Measurements from ENCODE around the gene P4HB. TPM values are rescaled to one million over a fixed set of nuclear protein-coding genes. Genes with fewer than 3 reads are reported as not detected.

The P4HB gene
- total RNA-seq, 1 donor from 2014 or later = 1,674 TPM

GRCh38 chr17:81794509-81794908 is 65.8 kb downstream of the P4HB start:
- peak; percentile 56 for DNase-seq (ENCODE audit: low read depth)

GRCh38 chr17:81794074-81794476 is 66.3 kb downstream of the P4HB start:
- no peak for DNase-seq (ENCODE audit: low read depth)

Other genes with a start within 250 kb of the P4HB start
- gene NPLOC4, start 223.4 kb downstream of the P4HB start, total RNA-seq = 94.7 and 96.8 TPM in 2 replicates
- gene TSPAN10, start 223.3 kb downstream of the P4HB start, total RNA-seq = 7.3 and 10.6 TPM in 2 replicates
- not detected in 2 replicates for gene PDE6G, start 204.0 kb downstream of the P4HB start, total RNA-seq
- gene OXLD1, start 193.9 kb downstream of the P4HB start, total RNA-seq = 33.8 and 35.7 TPM in 2 replicates
- gene CCDC137, start 193.8 kb downstream of the P4HB start, total RNA-seq = 12.5 and 16.5 TPM in 2 replicates
- 29.4 and 38.5 TPM in 2 replicates for gene ARL16, start 176.7 kb downstream of the P4HB start, total RNA-seq
- 101 and 123 TPM in 2 replicates for gene HGS, start 176.5 kb downstream of the P4HB start, total RNA-seq
- gene MRPL12, start 157.2 kb downstream of the P4HB start, total RNA-seq = 16.2 and 26.6 TPM in 2 replicates
- 11.1 and 19.4 TPM in 2 replicates for gene SLC25A10, start 148.3 kb downstream of the P4HB start, total RNA-seq
- gene GCGR, start 56.4 kb downstream of the P4HB start, total RNA-seq = not detected in 2 replicates
- gene MCRIP1, start 27.2 kb downstream of the P4HB start, total RNA-seq = 100 and 132 TPM in 2 replicates
- 12.7 and 29.7 TPM in 2 replicates for gene PPP1R27, start 25.5 kb downstream of the P4HB start, total RNA-seq
- gene ARHGDIA, start 10.8 kb upstream of the P4HB start, total RNA-seq = 157 and 161 TPM in 2 replicates
- 94.5 and 96.3 TPM in 2 replicates for gene ALYREF, start 31.1 kb upstream of the P4HB start, total RNA-seq
- gene ANAPC11, start 31.2 kb upstream of the P4HB start, total RNA-seq = 190 and 212 TPM in 2 replicates
- 1.3 and 6.1 TPM in 2 replicates for gene NPB, start 41.7 kb upstream of the P4HB start, total RNA-seq
- 67.4 and 88.5 TPM in 2 replicates for gene PCYT2, start 50.9 kb upstream of the P4HB start, total RNA-seq
- gene SIRT7, start 57.6 kb upstream of the P4HB start, total RNA-seq = 19.2 and 20.3 TPM in 2 replicates
- 48.9 and 61.0 TPM in 2 replicates for gene MAFG, start 67.2 kb upstream of the P4HB start, total RNA-seq
- 120 and 223 TPM in 2 replicates for gene PYCR1, start 76.8 kb upstream of the P4HB start, total RNA-seq
- gene MYADML2, start 86.7 kb upstream of the P4HB start, total RNA-seq = 0.16 and 1.3 TPM in 2 replicates
- 0.53 and 1.2 TPM in 2 replicates for gene NOTUM, start 100.7 kb upstream of the P4HB start, total RNA-seq
- gene ASPSCR1, start 117.1 kb upstream of the P4HB start, total RNA-seq = 21.8 and 29.7 TPM in 2 replicates
- gene CENPX, start 162.3 kb upstream of the P4HB start, total RNA-seq = 50.0 and 61.8 TPM in 2 replicates
- gene LRRC45, start 162.8 kb upstream of the P4HB start, total RNA-seq = 9.4 and 10.5 TPM in 2 replicates
- gene RAC3, start 171.1 kb upstream of the P4HB start, total RNA-seq = 7.3 and 9.8 TPM in 2 replicates
- gene DCXR, start 177.2 kb upstream of the P4HB start, total RNA-seq = 99.4 and 105 TPM in 2 replicates
- 42.7 and 45.4 TPM in 2 replicates for gene RFNG, start 191.3 kb upstream of the P4HB start, total RNA-seq
- gene GPS1, start 191.4 kb upstream of the P4HB start, total RNA-seq = 121 and 122 TPM in 2 replicates
- gene DUS1L, start 205.3 kb upstream of the P4HB start, total RNA-seq = 97.1 and 109 TPM in 2 replicates
- gene FASN, start 237.7 kb upstream of the P4HB start, total RNA-seq = 78.4 and 97.9 TPM in 2 replicates